T-cell (primary cell): ENCODE measurements around the gene GLB1L. TPM values are rescaled to one million over a fixed set of nuclear protein-coding genes. Genes with fewer than 3 reads are reported as not detected.

Experiments
- ATAC-seq, 4 experiments: fragments of 200-7000 bp in 3 of 4; fragments of 150-1000 bp in 1 of 4; cut with Tn5 transposase; replicated peaks in 1 of 4; 1 replicate in 3 of 4; 2 replicates in 1 of 4; pipeline ENCODE4 v1.10.0; 2021; ENCODE audit warnings: moderate library complexity in 3 of 4, mild to moderate bottlenecking in 2 of 4, moderate number of reproducible peaks in 1 of 4
- CTCF ChIA-PET, 2 donors: fragments of 300-600 bp; sonication (Branson Sonifier 250); formaldehyde crosslinking; loops; one replicate each; lab custom pipeline; 2022; ENCODE audit warnings: antibody characterized with exemption in 2 of 2; lab: Charles Lee
- POLR2A ChIA-PET, 2 donors: fragments of 300-600 bp; sonication (Branson Sonifier 250); formaldehyde crosslinking; loops; one replicate each; lab custom pipeline; 2022; ENCODE audit warnings: antibody characterized with exemption in 2 of 2; lab: Charles Lee
- DNase-seq, 35 experiments: peaks; one replicate each; pipeline versions ENCODE4 v3.0.0 to v3.0.0-alpha.2; 2013 to 2023
- H3K27ac ChIP-seq: one replicate; pipeline ENCODE4 v1.5.1; 2013; ENCODE audit warnings: low read length
- H3K27me3 ChIP-seq, 2 experiments: replicated peaks in 1 of 2; 1 replicate in 1 of 2; 2 replicates in 1 of 2; pipeline versions ENCODE4 v1.6.1 to v1.7.0; 2013; ENCODE audit warnings: low read length in 1 of 2, mixed read lengths in 1 of 2; ENCODE audit not compliant: control insufficient read depth in 2 of 2, insufficient read depth in 2 of 2; ENCODE audit errors: extremely low read depth in 1 of 2
- H3K36me3 ChIP-seq, 2 donors: 1 replicate in 1 of 2; 2 replicates in 1 of 2; pipeline versions ENCODE4 v1.6.1 to v1.7.0; 2013; ENCODE audit warnings: low read length in 1 of 2; ENCODE audit not compliant: control insufficient read depth in 2 of 2, insufficient read depth in 1 of 2; ENCODE audit errors: extremely low read depth in 1 of 2
- H3K4me1 ChIP-seq, 2 experiments: 1 replicate in 1 of 2; 2 replicates in 1 of 2; pipeline versions ENCODE4 v1.6.1 to v1.7.0; 2013; ENCODE audit warnings: low read length in 2 of 2, mixed read lengths in 1 of 2; ENCODE audit not compliant: insufficient read depth in 2 of 2, control insufficient read depth in 1 of 2; ENCODE audit errors: extremely low read depth in 1 of 2
- H3K4me3 ChIP-seq, 2 donors: 1 replicate in 1 of 2; 2 replicates in 1 of 2; pipeline versions ENCODE4 v1.5.1 to v1.7.0; 2013; ENCODE audit warnings: mild to moderate bottlenecking in 2 of 2, low read length in 1 of 2, moderate library complexity in 1 of 2; ENCODE audit not compliant: control insufficient read depth in 1 of 2; ENCODE audit errors: extremely low read depth in 1 of 2
- H3K9me3 ChIP-seq: 2 replicates; pipeline ENCODE4 v1.7.0; 2013
- H3K27ac Mint-ChIP-seq, 2 donors: one replicate each; pipeline ENCODE4 v1.8.0; 2020 to 2021; ENCODE audit warnings: mild to moderate bottlenecking in 2 of 2, mixed read lengths in 2 of 2
- H3K27me3 Mint-ChIP-seq, 2 donors: one replicate each; pipeline ENCODE4 v1.8.0; 2021 to 2022; ENCODE audit warnings: mixed read lengths in 2 of 2
- H3K36me3 Mint-ChIP-seq: one replicate; pipeline ENCODE4 v1.8.0; 2021; ENCODE audit warnings: mixed read lengths
- H3K4me1 Mint-ChIP-seq, 3 donors: one replicate each; pipeline ENCODE4 v1.8.0; 2020 to 2022; ENCODE audit warnings: mixed read lengths in 3 of 3, mild to moderate bottlenecking in 1 of 3
- H3K4me3 Mint-ChIP-seq, 3 donors: one replicate each; pipeline ENCODE4 v1.8.0; 2020 to 2022; ENCODE audit warnings: mild to moderate bottlenecking in 3 of 3, mixed read lengths in 3 of 3, moderate library complexity in 3 of 3
- H3K9me3 Mint-ChIP-seq, 3 donors: one replicate each; pipeline ENCODE4 v1.8.0; 2020 to 2022; ENCODE audit warnings: mixed read lengths in 3 of 3
- WGBS: methylation state at CpG from one replicate; pipeline ENCODE4 v1.1.5; 2013; ENCODE audit warnings: missing lambda C conversion rate; ENCODE audit not compliant: insufficient coverage; 5-methylcytosine and 5-hydroxymethylcytosine counted together
- total RNA-seq, 35 experiments: library from RNA in 6 of 35; stranded (reverse) in 6 of 35; fragments of 120-200 nt in 1 of 35; gene quantifications; one replicate each; pipeline versions ENCODE4 v1.2.1 to v1.2.4 and lab custom pipeline; 2013 to 2026

GLB1L gene
- total RNA-seq, 5 donors from 2014 or later (not counting 1 experiment from before 2014, with no cell fraction given), result 1.1 to 3.0 (median 1.8) TPM

DNA sequence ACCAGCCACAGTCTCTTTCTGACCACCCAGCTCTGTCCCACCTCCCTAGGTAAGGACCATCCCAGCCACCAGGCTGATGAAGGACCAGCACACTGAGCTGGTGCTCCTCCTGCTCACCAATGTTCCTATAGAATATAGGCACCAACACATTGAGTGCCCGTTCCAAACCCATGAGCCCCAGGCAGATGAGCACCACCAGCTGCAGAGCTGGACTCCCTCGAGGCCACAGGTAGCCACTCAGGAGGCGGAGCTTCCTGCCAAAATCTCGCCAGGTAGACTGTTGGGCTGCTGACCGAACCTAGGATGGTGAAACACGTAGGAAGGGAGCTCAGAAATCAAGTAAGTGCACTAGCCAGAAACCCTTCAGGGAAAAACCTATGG is 28.7 kb downstream of the GLB1L start:
- DNase-seq (no peak), ATAC-seq (no peak)
- 88% methylated on average over 5 of the region's 6 CpGs for WGBS
- Histone ChIP-seq H3K9me3 (no peaks in the 10 kb centered on the region), H3K4me1 (peaks cover 4 to 25% of the 10 kb centered on the region in 2 experiments), H3K27ac (no peak overlapping the region), H3K27me3 (no peaks in the 10 kb centered on the region), H3K36me3 (peaks cover 7 to 20% of the 10 kb centered on the region in 2 donors), H3K4me3 (no peak overlapping the region)
- Mint-ChIP-seq H3K36me3 (peaks cover 15% of the 10 kb centered on the region), H3K27ac (peak overlapping the region in 1 of 2 donors; percentile 71), H3K9me3 (no peaks in the 10 kb centered on the region), H3K27me3 (no peaks in the 10 kb centered on the region), H3K4me3 (peak overlapping the region in 1 of 3 donors; percentile 83), H3K4me1 (peaks cover 14 to 27% (median 20%) of the 10 kb centered on the region in 3 donors)
- ChIA-PET CTCF (interaction anchor here (0.6 to 1.1 kb wide), 4 partner anchors 19 to 60 kb away, joined by 3 to 7 read pairs (median 3); partner anchors contain the start of gene SLC23A3 (in 1 of the 2)), POLR2A (no interaction called here)

DNA sequence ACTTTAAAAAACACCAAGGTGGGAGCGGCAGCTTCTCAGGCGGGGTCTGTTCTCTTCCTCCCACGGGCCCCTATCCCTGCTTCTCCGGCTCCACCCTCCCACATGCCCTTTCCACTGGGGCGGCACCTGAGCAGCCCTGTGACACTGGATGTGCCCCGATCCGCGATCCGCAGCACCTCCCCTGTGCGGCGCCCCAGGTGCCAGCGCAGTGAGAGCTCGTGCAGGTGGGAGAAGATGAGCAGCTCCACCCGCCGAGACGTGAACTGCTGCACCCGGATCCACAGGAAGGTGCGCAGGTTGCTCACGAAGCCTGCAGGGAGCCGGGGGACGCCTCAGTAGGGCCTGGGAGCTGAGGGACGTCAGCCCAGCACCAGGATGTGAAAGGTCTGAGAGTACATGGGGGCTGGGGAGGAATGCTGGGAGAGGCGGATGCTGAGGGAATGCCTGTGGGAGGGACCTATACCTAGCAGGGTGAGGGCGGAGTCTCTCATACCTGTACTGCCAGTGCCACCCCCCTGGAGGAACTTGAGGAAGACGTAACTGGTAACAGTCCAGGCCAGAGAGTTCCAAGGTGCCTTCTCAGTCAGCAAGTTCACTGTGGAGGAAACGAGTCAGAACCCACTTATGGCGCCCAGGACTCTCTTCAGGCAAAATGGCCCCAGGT is 29.2 kb downstream of the GLB1L start:
- H3K27ac Mint-ChIP-seq, result no peak overlapping the region
- H3K9me3 ChIP-seq, result no peaks in the 10 kb centered on the region
- peaks cover 10% of the 10 kb centered on the region for H3K36me3 Mint-ChIP-seq
- H3K4me3 Mint-ChIP-seq, result no peak overlapping the region
- POLR2A ChIA-PET, result no interaction called here
- H3K4me1 Mint-ChIP-seq, result peaks cover 19 to 32% (median 23%) of the 10 kb centered on the region in 3 donors
- CTCF ChIA-PET, result interaction anchor here in 1 of 2 donors (0.6 to 1.1 kb wide), 3 partner anchors 45 to 59 kb away, joined by 3 read pairs; partner anchors contain the start of gene SLC23A3
- no peak for DNase-seq
- 89% methylated on average over 19 of the region's 27 CpGs for WGBS
- no peaks in the 10 kb centered on the region for H3K27me3 ChIP-seq
- H3K36me3 ChIP-seq, result peaks cover 2 to 15% of the 10 kb centered on the region in 2 donors
- no peaks in the 10 kb centered on the region for H3K27me3 Mint-ChIP-seq
- H3K9me3 Mint-ChIP-seq, result no peaks in the 10 kb centered on the region
- no peak overlapping the region for H3K27ac ChIP-seq
- no peak for ATAC-seq
- peaks cover 4 to 29% of the 10 kb centered on the region in 2 experiments for H3K4me1 ChIP-seq
- H3K4me3 ChIP-seq, result no peak overlapping the region

DNA sequence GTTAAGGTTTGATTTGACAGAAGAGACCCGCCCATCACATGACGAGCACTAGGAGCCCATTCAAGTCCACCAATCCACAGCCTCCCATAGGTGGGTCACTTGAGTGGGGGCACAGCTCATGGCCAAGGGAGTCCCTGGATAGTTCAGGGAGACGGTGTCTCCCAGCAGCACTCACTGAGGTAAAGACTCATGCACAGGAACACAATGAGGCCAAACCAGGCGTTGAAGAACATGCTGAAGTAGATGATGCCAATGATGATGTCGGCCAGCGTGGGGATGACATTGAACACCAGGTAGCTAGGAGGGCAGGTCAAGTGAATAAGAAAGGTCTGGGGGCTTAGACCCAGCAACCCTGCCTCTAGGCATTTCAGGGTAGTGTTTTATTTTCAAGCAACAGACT is 30.5 kb downstream of the GLB1L start:
- Mint-ChIP-seq H3K36me3 (peaks cover 3% of the 10 kb centered on the region), H3K4me3 (no peak overlapping the region), H3K9me3 (no peaks in the 10 kb centered on the region), H3K4me1 (peaks cover 31 to 40% (median 31%) of the 10 kb centered on the region in 3 donors), H3K27ac (peak overlapping the region in 1 of 2 donors; percentile 45), H3K27me3 (no peaks in the 10 kb centered on the region)
- H3K4me3 ChIP-seq, result no peak overlapping the region
- ATAC-seq (no peak), DNase-seq (no peak)
- no peaks in the 10 kb centered on the region for H3K9me3 ChIP-seq
- CTCF ChIA-PET, result no interaction called here
- peaks cover 4 to 41% of the 10 kb centered on the region in 2 experiments for H3K4me1 ChIP-seq
- POLR2A ChIA-PET, result no interaction called here
- no peaks in the 10 kb centered on the region for H3K27me3 ChIP-seq
- WGBS, result 93% methylated on average over 2 of the region's 6 CpGs
- H3K36me3 ChIP-seq, result peaks cover 0 to 6% of the 10 kb centered on the region in 2 donors
- no peak overlapping the region for H3K27ac ChIP-seq

DNA sequence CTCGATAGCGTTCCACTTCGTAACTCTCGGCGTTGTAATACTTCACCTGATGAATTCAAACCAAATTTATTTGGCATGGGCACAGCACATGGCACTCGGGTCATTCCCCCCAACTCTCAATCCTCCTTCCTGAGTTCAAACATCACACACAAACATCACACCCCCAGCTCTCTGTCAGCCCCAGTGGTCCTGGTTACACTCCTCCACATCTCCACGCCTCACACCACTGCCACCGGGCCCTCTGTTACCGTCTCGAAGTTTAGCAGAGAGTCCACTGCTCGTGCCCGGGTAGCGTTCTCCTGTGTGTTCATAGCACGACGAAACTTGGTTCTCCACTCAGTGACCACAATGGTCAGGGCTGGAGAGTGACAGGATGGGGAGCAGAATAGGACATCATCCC is 31.1 kb downstream of the GLB1L start:
- peaks cover 6 to 41% of the 10 kb centered on the region in 2 experiments for H3K4me1 ChIP-seq
- DNase-seq, result no peak
- H3K27ac Mint-ChIP-seq, result no peak overlapping the region
- no peaks in the 10 kb centered on the region for H3K9me3 Mint-ChIP-seq
- H3K4me1 Mint-ChIP-seq, result peaks cover 30 to 39% (median 32%) of the 10 kb centered on the region in 3 donors
- H3K27me3 ChIP-seq, result no peaks in the 10 kb centered on the region
- no peak overlapping the region for H3K27ac ChIP-seq
- CTCF ChIA-PET, result no interaction called here
- peaks cover 0 to 12% of the 10 kb centered on the region in 2 donors for H3K36me3 ChIP-seq
- no peaks in the 10 kb centered on the region for H3K27me3 Mint-ChIP-seq
- WGBS, result 97% methylated on average over 7 of the region's 15 CpGs
- POLR2A ChIA-PET, result no interaction called here
- no peak for ATAC-seq
- no peak overlapping the region for H3K4me3 ChIP-seq
- H3K4me3 Mint-ChIP-seq, result no peak overlapping the region
- no peaks in the 10 kb centered on the region for H3K9me3 ChIP-seq
- peaks cover 3% of the 10 kb centered on the region for H3K36me3 Mint-ChIP-seq

DNA sequence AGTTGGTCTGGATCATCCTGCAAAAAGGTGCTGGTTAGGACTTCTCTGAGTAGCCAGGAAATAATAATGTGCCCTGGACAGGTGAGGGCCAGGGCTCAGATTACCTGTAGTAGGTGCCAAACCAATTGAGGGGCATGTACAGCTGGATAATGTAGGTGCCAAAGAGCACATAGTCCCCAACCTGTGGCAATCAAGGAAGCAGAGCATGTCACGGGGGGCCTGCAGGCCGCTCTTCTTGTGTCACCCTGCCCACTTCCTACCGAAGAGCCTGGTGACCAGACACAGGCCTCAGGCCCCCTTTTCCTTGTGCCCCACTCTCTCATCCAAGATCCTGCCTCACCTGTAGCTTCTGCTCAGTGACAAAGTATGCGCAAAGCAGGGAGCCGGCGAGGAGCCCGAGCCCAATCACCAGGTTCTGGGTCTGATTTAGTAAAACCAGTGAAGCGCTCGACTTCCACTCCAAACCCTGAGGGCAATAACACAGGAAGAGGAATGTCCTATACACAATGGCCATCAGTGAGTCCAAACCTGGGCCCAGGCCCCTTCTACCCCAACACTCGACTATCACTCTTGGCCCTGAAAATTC is 31.7 kb downstream of the GLB1L start:
- no peak for ATAC-seq
- H3K27ac Mint-ChIP-seq, result peak overlapping the region in 1 of 2 donors; percentile 44
- no peaks in the 10 kb centered on the region for H3K27me3 ChIP-seq
- peaks cover 0 to 17% of the 10 kb centered on the region in 2 donors for H3K36me3 ChIP-seq
- DNase-seq, result no peak
- no peaks in the 10 kb centered on the region for H3K9me3 Mint-ChIP-seq
- 95% methylated on average over 10 of the region's 10 CpGs for WGBS
- H3K27me3 Mint-ChIP-seq, result no peaks in the 10 kb centered on the region
- CTCF ChIA-PET, result interaction anchor here in 1 of 2 donors (0.8 kb wide), 1 partner anchor 55 kb away, joined by 3 read pairs; no protein-coding TSS in a partner anchor
- POLR2A ChIA-PET, result no interaction called here
- no peak overlapping the region for H3K4me3 Mint-ChIP-seq
- H3K9me3 ChIP-seq, result no peaks in the 10 kb centered on the region
- H3K4me3 ChIP-seq, result no peak overlapping the region
- H3K4me1 ChIP-seq, result peaks cover 6 to 42% of the 10 kb centered on the region in 2 experiments
- H3K36me3 Mint-ChIP-seq, result peaks cover 3% of the 10 kb centered on the region
- H3K27ac ChIP-seq, result no peak overlapping the region
- H3K4me1 Mint-ChIP-seq, result peaks cover 32 to 41% (median 35%) of the 10 kb centered on the region in 3 donors

DNA sequence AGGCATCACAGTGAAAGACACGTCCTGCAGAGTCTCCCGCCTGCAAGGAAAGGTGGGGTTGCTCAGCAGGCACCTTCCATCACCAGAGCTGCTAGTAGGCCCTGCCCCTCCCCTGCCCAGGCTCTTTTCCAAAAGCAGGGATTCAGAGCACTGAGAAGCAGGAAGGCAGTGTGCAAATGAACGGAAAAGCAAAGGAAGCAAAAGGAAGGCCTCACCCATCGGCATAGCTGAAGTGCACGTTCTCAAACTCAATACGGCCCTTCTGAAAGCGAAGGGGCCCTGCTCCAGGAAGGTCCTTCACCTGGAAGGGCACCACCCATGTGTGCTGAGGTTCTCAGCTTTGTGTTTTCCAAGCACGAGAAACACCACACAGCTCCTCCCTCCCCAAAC is 32.2 kb downstream of the GLB1L start:
- no peak for DNase-seq
- Mint-ChIP-seq H3K9me3 (no peaks in the 10 kb centered on the region), H3K4me3 (no peak overlapping the region), H3K27me3 (no peaks in the 10 kb centered on the region), H3K4me1 (peaks cover 36 to 45% (median 40%) of the 10 kb centered on the region in 3 donors), H3K27ac (no peak overlapping the region), H3K36me3 (peaks cover 7% of the 10 kb centered on the region)
- POLR2A ChIA-PET, result no interaction called here
- Histone ChIP-seq H3K36me3 (peaks cover 0 to 23% of the 10 kb centered on the region in 2 donors), H3K27me3 (no peaks in the 10 kb centered on the region), H3K9me3 (no peaks in the 10 kb centered on the region), H3K27ac (no peak overlapping the region), H3K4me1 (peaks cover 5 to 42% of the 10 kb centered on the region in 2 experiments), H3K4me3 (no peak overlapping the region)
- CTCF ChIA-PET, result interaction anchor here (0.6 to 0.8 kb wide), 2 partner anchors 45 to 55 kb away, joined by 3 to 4 read pairs; no protein-coding TSS in a partner anchor
- 95% methylated on average over 4 of the region's 8 CpGs for WGBS
- no peak for ATAC-seq
